Measurements from ENCODE around the gene BICD2. TPM values are rescaled to one million over a fixed set of nuclear protein-coding genes. Genes with fewer than 3 reads are reported as not detected.

Gene BICD2
- total and polyA plus RNA-seq, 12 donors, result 9.3 to 33.8 (median 23.3) TPM

DNA sequence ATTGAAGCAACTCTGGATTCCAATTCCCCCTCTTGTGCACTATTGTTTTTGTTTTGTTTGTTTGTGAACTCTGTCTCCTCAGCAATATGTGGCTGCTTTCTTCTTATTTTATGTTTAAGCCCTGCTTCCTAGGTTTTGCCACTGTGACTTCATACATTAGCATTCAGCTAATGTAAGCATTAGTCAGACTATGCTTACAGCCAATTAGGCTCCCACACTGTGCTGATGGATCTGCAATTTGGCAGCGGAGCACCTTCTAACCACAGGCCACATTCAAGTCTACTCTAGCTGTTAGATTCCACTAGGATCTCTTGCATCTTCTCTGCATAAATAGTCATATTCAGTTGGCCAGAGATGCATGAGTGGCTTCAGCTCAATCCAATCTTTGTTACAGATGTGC is 9.6 kb upstream of the BICD2 start:
- Histone ChIP-seq H3K27ac (no peak overlapping the region), H3K9me3 (replicated peaks in 1 of 3) (no peaks in the 10 kb centered on the region), H3K36me3 (replicated peaks in 1 of 2) (no peaks in the 10 kb centered on the region), H3K27me3 (no peaks in the 10 kb centered on the region), H3K4me1 (replicated peaks in 1 of 2) (no peaks in the 10 kb centered on the region), H3K4me3 (no peak overlapping the region)
- TF ChIP-seq CTCF (IDR thresholded peaks at IDR 0.05), result no peak
- TF ChIP-seq POLR2A (IDR thresholded peaks at IDR 0.05), result no peak
- DNase-seq, result no peak
- WGBS, 4 donors, result 91 to 100% (median 97%) methylated on average over 1 of the region's 1 CpG
- intact Hi-C loops (cut with DNase I), result no loop called here

- no peak overlapping the region for H3K4me3 ChIP-seq
- H3K9me3 ChIP-seq (replicated peaks in 1 of 3), result no peaks in the 10 kb centered on the region
- intact Hi-C loops (cut with DNase I), result no loop called here
- no peak overlapping the region for H3K27ac ChIP-seq
- H3K4me1 ChIP-seq (replicated peaks in 1 of 2), result peaks cover 0 to 4% of the 10 kb centered on the region in 2 donors
- no peaks in the 10 kb centered on the region for H3K36me3 ChIP-seq (replicated peaks in 1 of 2)
- H3K27me3 ChIP-seq, result no peaks in the 10 kb centered on the region
- 86 to 97% (median 90%) methylated on average over 3 of the region's 3 CpGs for WGBS, 4 donors
- no peak for TF ChIP-seq CTCF (IDR thresholded peaks at IDR 0.05)
- no peak for TF ChIP-seq POLR2A (IDR thresholded peaks at IDR 0.05)
- no peak for DNase-seq
These were observed 9.2 kb upstream of the BICD2 start for GRCh38 chr9:92773810-92774209.

- DNase-seq, result no peak
- intact Hi-C loops (cut with DNase I), result no loop called here
- no peaks in the 10 kb centered on the region for H3K9me3 ChIP-seq (replicated peaks in 1 of 3)
- no peak overlapping the region for H3K27ac ChIP-seq
- H3K27me3 ChIP-seq, result no peaks in the 10 kb centered on the region
- WGBS, 4 donors, result 97 to 100% (median 98%) methylated on average over 5 of the region's 5 CpGs
- H3K4me3 ChIP-seq, result no peak overlapping the region
- H3K4me1 ChIP-seq (replicated peaks in 1 of 2), result peaks cover 2 to 8% of the 10 kb centered on the region in 2 donors
- no peaks in the 10 kb centered on the region for H3K36me3 ChIP-seq (replicated peaks in 1 of 2)
- no peak for TF ChIP-seq POLR2A (IDR thresholded peaks at IDR 0.05)
- no peak for TF ChIP-seq CTCF (IDR thresholded peaks at IDR 0.05)
These were observed 6.7 kb upstream of the BICD2 start for GRCh38 chr9:92771309-92771708.

GRCh38 chr9:92770360-92770995 is 5.8 kb upstream of the BICD2 start:
- 75 to 78% (median 77%) methylated on average over 5 to 7 of the region's 7 CpGs for WGBS, 4 donors
- peak in 1 of 7 donors; percentile 21 for DNase-seq
- Histone ChIP-seq H3K27me3 (no peaks in the 10 kb centered on the region), H3K27ac (peak overlapping the region in 1 of 5 donors; percentile 45), H3K4me1 (replicated peaks in 1 of 2) (peaks cover 10 to 15% of the 10 kb centered on the region in 2 donors), H3K9me3 (replicated peaks in 1 of 3) (no peaks in the 10 kb centered on the region), H3K36me3 (replicated peaks in 1 of 2) (no peaks in the 10 kb centered on the region), H3K4me3 (no peak overlapping the region)
- no peak for TF ChIP-seq POLR2A (IDR thresholded peaks at IDR 0.05)
- no peak for TF ChIP-seq CTCF (IDR thresholded peaks at IDR 0.05)
- intact Hi-C loops (cut with DNase I), result no loop called here

All from adrenal gland (tissue), 12 donors.